Measurements from ENCODE around the gene UHMK1.

The UHMK1 gene

GRCh38 chr1:162530307-162530987 is 32.8 kb downstream of the UHMK1 start:
- no peak for DNase-seq (ENCODE audit: low read depth in 3 of 3)

GRCh38 chr1:162530988-162531319 is 33.3 kb downstream of the UHMK1 start:
- DNase-seq (ENCODE audit: low read depth in 3 of 3) = no peak

GRCh38 chr1:162535501-162535900 is 37.9 kb downstream of the UHMK1 start:
- no peak for DNase-seq (ENCODE audit: low read depth in 3 of 3)

GRCh38 chr1:162536511-162536910 is 38.9 kb downstream of the UHMK1 start:
- no peak for DNase-seq (ENCODE audit: low read depth in 3 of 3)

GRCh38 chr1:162537216-162537615 is 39.6 kb downstream of the UHMK1 start:
- DNase-seq (ENCODE audit: low read depth in 3 of 3) = no peak

- no peak for DNase-seq (ENCODE audit: low read depth in 3 of 3)
Measured at GRCh38 chr1:162538815-162539431, 41.3 kb downstream of the UHMK1 start.

- DNase-seq (ENCODE audit: low read depth in 3 of 3) = no peak
Measured at GRCh38 chr1:162541619-162542141, 44.1 kb downstream of the UHMK1 start.

GRCh38 chr1:162543228-162543627 is 45.6 kb downstream of the UHMK1 start:
- no peak for DNase-seq (ENCODE audit: low read depth in 3 of 3)

- DNase-seq (ENCODE audit: low read depth in 3 of 3) = no peak
Measured at GRCh38 chr1:162548170-162548569, 50.6 kb downstream of the UHMK1 start.

GRCh38 chr1:162549001-162549400 is 51.4 kb downstream of the UHMK1 start:
- DNase-seq (ENCODE audit: low read depth in 3 of 3) = no peak

GRCh38 chr1:162550925-162551324 is 53.3 kb downstream of the UHMK1 start:
- no peak for DNase-seq (ENCODE audit: low read depth in 3 of 3)

- DNase-seq (ENCODE audit: low read depth in 3 of 3) = no peak
Measured at GRCh38 chr1:162551969-162552683, 54.5 kb downstream of the UHMK1 start.

- DNase-seq (ENCODE audit: low read depth in 3 of 3) = no peak
Measured at GRCh38 chr1:162552684-162553252, 55.1 kb downstream of the UHMK1 start.

GRCh38 chr1:162554258-162554657 is 56.6 kb downstream of the UHMK1 start:
- DNase-seq (ENCODE audit: low read depth in 3 of 3) = no peak

- DNase-seq (ENCODE audit: low read depth in 3 of 3) = no peak
Measured at GRCh38 chr1:162557536-162557935, 59.9 kb downstream of the UHMK1 start.

GRCh38 chr1:162560303-162561036 is 62.9 kb downstream of the UHMK1 start:
- no peak for DNase-seq (ENCODE audit: low read depth in 3 of 3)

- DNase-seq (ENCODE audit: low read depth in 3 of 3) = peak; percentile 95 to 98 (median 96)
Measured at GRCh38 chr1:162561037-162561615, 63.5 kb downstream of the UHMK1 start.

- peak in 2 of 3 experiments; percentile 2 for DNase-seq (ENCODE audit: low read depth in 3 of 3)
Measured at GRCh38 chr1:162561616-162562469, 64.2 kb downstream of the UHMK1 start, which contains the start of gene UAP1. Gene UAP1, plus strand, starts transcription at chr1:162561722. Its CDS starts 4,347 bp downstream, at chr1:162566069.

- DNase-seq (ENCODE audit: low read depth in 3 of 3) = no peak
Measured at GRCh38 chr1:162562470-162562828, 64.8 kb downstream of the UHMK1 start.

- DNase-seq (ENCODE audit: low read depth in 3 of 3) = no peak
Measured at GRCh38 chr1:162564762-162565218, 67.2 kb downstream of the UHMK1 start.
